ENCODE results near the gene TBCCD1.

The TBCCD1 gene

DNA sequence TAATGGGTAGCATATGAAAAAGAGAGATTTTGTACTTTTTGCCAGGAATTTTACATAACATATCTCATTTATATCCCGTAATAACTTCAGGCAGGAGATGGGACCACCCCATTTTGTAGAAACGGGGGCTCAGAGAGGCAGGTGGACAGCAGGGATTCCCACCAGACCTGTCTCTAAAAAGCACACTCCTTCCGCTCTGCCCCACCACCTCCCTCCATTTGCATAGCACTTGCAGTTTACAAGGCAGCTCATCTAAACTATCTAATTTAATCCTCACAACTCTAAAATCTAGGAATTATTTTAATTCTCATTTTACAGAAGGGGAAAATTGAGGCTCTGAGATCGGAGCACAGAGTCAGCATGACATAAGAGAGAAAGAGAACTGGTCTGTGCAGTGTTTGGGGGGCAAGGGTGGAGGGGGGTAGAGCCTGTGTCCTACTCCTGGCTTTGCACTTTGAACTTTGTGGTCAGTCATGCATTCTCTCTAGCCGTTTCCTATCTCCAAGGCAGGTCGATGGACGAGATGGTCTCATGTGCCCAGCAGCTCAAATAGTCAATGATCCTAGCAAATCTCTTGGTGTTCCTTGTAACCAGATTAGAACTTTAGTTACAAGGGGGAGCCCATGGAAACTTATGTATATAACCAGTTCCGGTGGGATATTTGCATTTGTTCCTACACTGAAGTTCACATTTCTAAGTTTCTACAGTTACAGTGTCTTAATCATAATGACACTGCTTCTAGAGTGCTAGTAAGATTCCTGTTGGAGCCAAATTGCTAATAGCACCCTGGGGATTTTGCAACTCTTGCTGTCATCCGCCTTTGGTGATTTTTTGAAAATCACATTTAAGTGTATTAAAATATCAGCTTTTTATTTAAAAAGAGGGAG lies 41.5 kb downstream of the TBCCD1 start:
- no peak overlapping the region for H3K4me3 ChIP-seq (ENCODE audit: low read length in 2 of 2)
- H4K8ac ChIP-seq (ENCODE audit: low read depth, low read length), result no peak overlapping the region
- no peak overlapping the region for H4K91ac ChIP-seq (ENCODE audit: low read depth, low read length, poor library complexity)
- H2BK15ac ChIP-seq (ENCODE audit: low read length), result no peak overlapping the region
- H2BK12ac ChIP-seq (ENCODE audit: low read length), result no peak overlapping the region
- no peak overlapping the region for H3K9ac ChIP-seq (ENCODE audit: low read depth, low read length, poor library complexity)
- H3K79me1 ChIP-seq (ENCODE audit: low read depth, low read length), result no peaks in the 10 kb centered on the region
- H3K18ac ChIP-seq (ENCODE audit: low read length), result no peak overlapping the region
- H2AFZ ChIP-seq (ENCODE audit: low read length), result no peak overlapping the region
- no CpG with 5 or more reads among the region's 9 CpGs for WGBS, 2 donors (ENCODE audit: extremely low coverage in 2 of 2, insufficient read length in 2 of 2, insufficient replicate concordance in 1 of 2)
- H3K4me2 ChIP-seq (ENCODE audit: insufficient read depth, low read length, poor library complexity, severe bottlenecking), result no peak overlapping the region
- no peak overlapping the region for H3K23ac ChIP-seq (ENCODE audit: low read depth, low read length, poor library complexity)
- no peak overlapping the region for H2AK5ac ChIP-seq (ENCODE audit: low read depth, low read length)
- no peak overlapping the region for H2BK120ac ChIP-seq (ENCODE audit: low read depth, low read length)
- peaks cover 0 to 2% of the 10 kb centered on the region in 2 donors for H3K9me3 ChIP-seq (replicated peaks in 1 of 2; ENCODE audit: control insufficient read depth in 2 of 2, insufficient read depth in 1 of 2, low read depth in 1 of 2, low read length in 2 of 2)
- no peak overlapping the region for H2BK5ac ChIP-seq (ENCODE audit: low read length)
- no peaks in the 10 kb centered on the region for H3K27me3 ChIP-seq (ENCODE audit: control insufficient read depth in 3 of 3, insufficient read depth in 3 of 3, low read depth in 1 of 3, low read length in 3 of 3)
- H3K14ac ChIP-seq (ENCODE audit: low read length), result no peak overlapping the region
- H3K4ac ChIP-seq (ENCODE audit: low read length), result no peak overlapping the region
- DNase-seq (ENCODE audit: low spot score), result no peak
- H3K27ac ChIP-seq (replicated peaks; ENCODE audit: low read length), result no peak overlapping the region
- no peaks in the 10 kb centered on the region for H3K36me3 ChIP-seq (replicated peaks in 1 of 2; ENCODE audit: control insufficient read depth in 2 of 2, insufficient read depth in 2 of 2, low read length in 2 of 2)
- peaks cover 19 to 25% of the 10 kb centered on the region in 2 donors for H3K4me1 ChIP-seq (ENCODE audit: control insufficient read depth in 2 of 2, insufficient read depth in 1 of 2, low read depth in 1 of 2, low read length in 2 of 2)

DNA sequence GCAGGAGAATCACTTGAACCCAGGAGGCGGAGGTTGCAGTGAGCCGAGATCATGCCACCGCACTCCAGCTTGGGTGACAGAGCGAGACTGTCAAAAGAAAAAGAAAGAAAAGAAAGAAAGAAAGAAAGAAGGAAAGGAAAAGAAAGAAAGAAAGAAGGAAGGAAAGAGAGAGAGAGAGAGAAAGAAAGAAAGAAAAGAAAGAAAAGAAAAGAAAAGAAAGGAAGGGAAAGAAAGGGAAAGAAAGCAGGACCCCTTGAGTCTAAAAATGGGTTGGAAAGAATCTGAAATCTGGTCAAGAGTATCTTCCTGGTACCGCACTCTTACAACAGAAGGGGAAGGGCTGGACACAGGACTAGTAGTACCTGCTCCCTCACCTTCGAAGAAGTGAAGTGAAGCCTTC lies 42.5 kb downstream of the TBCCD1 start:
- Histone ChIP-seq H2AK5ac (ENCODE audit: low read depth, low read length) (no peak overlapping the region), H2BK120ac (ENCODE audit: low read depth, low read length) (no peak overlapping the region), H3K14ac (ENCODE audit: low read length) (no peak overlapping the region), H3K18ac (ENCODE audit: low read length) (no peak overlapping the region), H2BK5ac (ENCODE audit: low read length) (no peak overlapping the region), H3K27me3 (ENCODE audit: control insufficient read depth in 3 of 3, insufficient read depth in 3 of 3, low read depth in 1 of 3, low read length in 3 of 3) (no peaks in the 10 kb centered on the region), H3K4me3 (ENCODE audit: low read length in 2 of 2) (no peak overlapping the region), H3K79me1 (ENCODE audit: low read depth, low read length) (no peaks in the 10 kb centered on the region), H2BK15ac (ENCODE audit: low read length) (no peak overlapping the region), H4K91ac (ENCODE audit: low read depth, low read length, poor library complexity) (no peak overlapping the region), H2BK12ac (ENCODE audit: low read length) (no peak overlapping the region), H3K36me3 (replicated peaks in 1 of 2; ENCODE audit: control insufficient read depth in 2 of 2, insufficient read depth in 2 of 2, low read length in 2 of 2) (no peaks in the 10 kb centered on the region), H3K9ac (ENCODE audit: low read depth, low read length, poor library complexity) (no peak overlapping the region), H3K23ac (ENCODE audit: low read depth, low read length, poor library complexity) (no peak overlapping the region), H4K8ac (ENCODE audit: low read depth, low read length) (no peak overlapping the region), H3K4me2 (ENCODE audit: insufficient read depth, low read length, poor library complexity, severe bottlenecking) (no peak overlapping the region), H3K4ac (ENCODE audit: low read length) (no peak overlapping the region), H2AFZ (ENCODE audit: low read length) (no peak overlapping the region), H3K9me3 (replicated peaks in 1 of 2; ENCODE audit: control insufficient read depth in 2 of 2, insufficient read depth in 1 of 2, low read depth in 1 of 2, low read length in 2 of 2) (peaks cover 0 to 2% of the 10 kb centered on the region in 2 donors), H3K27ac (replicated peaks; ENCODE audit: low read length) (no peak overlapping the region), H3K4me1 (ENCODE audit: control insufficient read depth in 2 of 2, insufficient read depth in 1 of 2, low read depth in 1 of 2, low read length in 2 of 2) (peaks cover 9 to 20% of the 10 kb centered on the region in 2 donors)
- no CpG with 5 or more reads among the region's 6 CpGs for WGBS, 2 donors (ENCODE audit: extremely low coverage in 2 of 2, insufficient read length in 2 of 2, insufficient replicate concordance in 1 of 2)
- DNase-seq (ENCODE audit: low spot score), result no peak

DNA sequence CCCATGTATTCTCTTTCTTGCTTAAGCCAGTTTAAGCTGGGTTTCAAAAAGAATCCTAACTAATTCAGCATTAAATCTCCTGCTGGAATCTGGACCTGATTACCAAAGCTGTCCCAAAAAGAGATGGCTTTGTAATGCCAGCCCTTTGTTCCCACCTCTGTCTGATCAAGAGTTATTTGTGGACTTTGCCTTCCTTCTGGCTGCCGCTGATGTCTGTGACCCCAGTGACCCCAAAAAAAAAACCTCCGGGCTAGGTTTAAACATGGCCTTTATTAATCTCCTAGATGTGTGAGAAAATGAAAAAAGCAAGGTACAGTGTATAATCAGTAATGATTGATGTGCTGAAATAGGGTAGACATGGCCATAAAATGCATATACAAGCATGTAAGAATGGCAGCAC lies 43.7 kb downstream of the TBCCD1 start:
- H3K4me1 ChIP-seq (ENCODE audit: control insufficient read depth in 2 of 2, insufficient read depth in 1 of 2, low read depth in 1 of 2, low read length in 2 of 2), result peaks cover 6 to 15% of the 10 kb centered on the region in 2 donors
- H3K27ac ChIP-seq (replicated peaks; ENCODE audit: low read length), result peak overlapping the region; percentile 61
- H2AFZ ChIP-seq (ENCODE audit: low read length), result peak overlapping the region; percentile 72
- no peak overlapping the region for H4K8ac ChIP-seq (ENCODE audit: low read depth, low read length)
- H3K36me3 ChIP-seq (replicated peaks in 1 of 2; ENCODE audit: control insufficient read depth in 2 of 2, insufficient read depth in 2 of 2, low read length in 2 of 2), result no peaks in the 10 kb centered on the region
- no peak overlapping the region for H3K4me3 ChIP-seq (ENCODE audit: low read length in 2 of 2)
- no peak overlapping the region for H2BK15ac ChIP-seq (ENCODE audit: low read length)
- H4K91ac ChIP-seq (ENCODE audit: low read depth, low read length, poor library complexity), result no peak overlapping the region
- H3K4ac ChIP-seq (ENCODE audit: low read length), result no peak overlapping the region
- WGBS, 2 donors (ENCODE audit: extremely low coverage in 2 of 2, insufficient read length in 2 of 2, insufficient replicate concordance in 1 of 2), result no CpG with 5 or more reads among the region's 2 CpGs
- H3K4me2 ChIP-seq (ENCODE audit: insufficient read depth, low read length, poor library complexity, severe bottlenecking), result no peak overlapping the region
- no peak overlapping the region for H2BK5ac ChIP-seq (ENCODE audit: low read length)
- no peak overlapping the region for H3K14ac ChIP-seq (ENCODE audit: low read length)
- DNase-seq (ENCODE audit: low spot score), result no peak
- no peak overlapping the region for H3K18ac ChIP-seq (ENCODE audit: low read length)
- no peak overlapping the region for H3K9ac ChIP-seq (ENCODE audit: low read depth, low read length, poor library complexity)
- no peak overlapping the region for H2AK5ac ChIP-seq (ENCODE audit: low read depth, low read length)
- H2BK120ac ChIP-seq (ENCODE audit: low read depth, low read length), result no peak overlapping the region
- H3K27me3 ChIP-seq (ENCODE audit: control insufficient read depth in 3 of 3, insufficient read depth in 3 of 3, low read depth in 1 of 3, low read length in 3 of 3), result peaks cover 0 to 5% (median 0%) of the 10 kb centered on the region in 3 experiments
- H3K79me1 ChIP-seq (ENCODE audit: low read depth, low read length), result no peaks in the 10 kb centered on the region
- peaks cover 0 to under 1% of the 10 kb centered on the region in 2 donors for H3K9me3 ChIP-seq (replicated peaks in 1 of 2; ENCODE audit: control insufficient read depth in 2 of 2, insufficient read depth in 1 of 2, low read depth in 1 of 2, low read length in 2 of 2)
- H3K23ac ChIP-seq (ENCODE audit: low read depth, low read length, poor library complexity), result no peak overlapping the region
- no peak overlapping the region for H2BK12ac ChIP-seq (ENCODE audit: low read length)

DNA sequence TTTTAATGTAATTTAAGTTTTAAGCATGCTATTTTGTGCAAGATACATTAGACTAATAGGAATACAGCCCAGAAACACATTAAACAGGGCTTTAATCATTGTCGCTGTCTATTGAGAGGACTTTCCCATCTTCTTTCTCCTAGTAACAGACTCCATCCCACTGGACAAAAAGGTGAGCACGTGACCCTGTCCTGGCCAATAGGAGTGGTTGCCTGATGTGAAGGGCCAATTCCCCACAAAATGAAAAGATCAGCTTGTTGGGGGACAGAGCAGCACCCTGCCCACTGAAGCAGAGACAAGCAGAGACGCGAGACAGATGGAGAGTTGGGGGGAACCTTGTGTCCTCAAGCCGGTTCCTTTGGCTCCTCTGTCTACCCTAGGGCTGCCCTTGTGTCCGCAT lies 44.1 kb downstream of the TBCCD1 start:
- Histone ChIP-seq H3K4ac (ENCODE audit: low read length) (no peak overlapping the region), H3K27ac (replicated peaks; ENCODE audit: low read length) (peak overlapping the region; percentile 61), H3K9me3 (replicated peaks in 1 of 2; ENCODE audit: control insufficient read depth in 2 of 2, insufficient read depth in 1 of 2, low read depth in 1 of 2, low read length in 2 of 2) (no peaks in the 10 kb centered on the region), H2AFZ (ENCODE audit: low read length) (peak overlapping the region; percentile 72), H2BK12ac (ENCODE audit: low read length) (peak overlapping the region; percentile 87), H3K36me3 (replicated peaks in 1 of 2; ENCODE audit: control insufficient read depth in 2 of 2, insufficient read depth in 2 of 2, low read length in 2 of 2) (no peaks in the 10 kb centered on the region), H2AK5ac (ENCODE audit: low read depth, low read length) (no peak overlapping the region), H4K8ac (ENCODE audit: low read depth, low read length) (no peak overlapping the region), H3K4me3 (ENCODE audit: low read length in 2 of 2) (no peak overlapping the region), H2BK15ac (ENCODE audit: low read length) (no peak overlapping the region), H3K14ac (ENCODE audit: low read length) (no peak overlapping the region), H3K9ac (ENCODE audit: low read depth, low read length, poor library complexity) (no peak overlapping the region), H3K4me2 (ENCODE audit: insufficient read depth, low read length, poor library complexity, severe bottlenecking) (no peak overlapping the region), H3K4me1 (ENCODE audit: control insufficient read depth in 2 of 2, insufficient read depth in 1 of 2, low read depth in 1 of 2, low read length in 2 of 2) (peaks cover 9 to 15% of the 10 kb centered on the region in 2 donors), H3K23ac (ENCODE audit: low read depth, low read length, poor library complexity) (no peak overlapping the region), H3K27me3 (ENCODE audit: control insufficient read depth in 3 of 3, insufficient read depth in 3 of 3, low read depth in 1 of 3, low read length in 3 of 3) (peaks cover 0 to 7% (median 0%) of the 10 kb centered on the region in 3 experiments), H3K79me1 (ENCODE audit: low read depth, low read length) (no peaks in the 10 kb centered on the region), H4K91ac (ENCODE audit: low read depth, low read length, poor library complexity) (no peak overlapping the region), H2BK120ac (ENCODE audit: low read depth, low read length) (no peak overlapping the region), H2BK5ac (ENCODE audit: low read length) (no peak overlapping the region), H3K18ac (ENCODE audit: low read length) (peak overlapping the region; percentile 68)
- no peak for DNase-seq (ENCODE audit: low spot score)
- WGBS, 2 donors (ENCODE audit: extremely low coverage in 2 of 2, insufficient read length in 2 of 2, insufficient replicate concordance in 1 of 2), result no CpG with 5 or more reads among the region's 6 CpGs

Data from neuronal stem cell (in vitro differentiated cells).